Smooth muscle cell (in vitro differentiated cells): ENCODE data around the gene POFUT2. TPM values are rescaled to one million over a fixed set of nuclear protein-coding genes. Genes with fewer than 3 reads are reported as not detected.

Experiments
- DNase-seq: peaks from one replicate; lab custom pipeline; 2025; ENCODE audit not compliant: unreplicated experiment; lab: John Stamatoyannopoulos, UW
- H2AFZ ChIP-seq: fragments of 200-600 bp; sonication (generic); 2 replicates; pipeline ENCODE4 v1.6.0; 2016; ENCODE audit warnings: antibody characterized with exemption, low read depth, mild to moderate bottlenecking
- H3F3A ChIP-seq: fragments of 200-600 bp; sonication (generic); 2 replicates; pipeline ENCODE4 v1.6.0; 2017; ENCODE audit warnings: antibody characterized with exemption, low read depth
- H3K27ac ChIP-seq: fragments of 200-600 bp; sonication (generic); 2 replicates; pipeline ENCODE4 v1.5.1; 2016; ENCODE audit warnings: low read depth, mild to moderate bottlenecking
- H3K27me3 ChIP-seq: fragments of 200-600 bp; sonication (generic); 2 replicates; pipeline ENCODE4 v1.6.1; 2016; ENCODE audit warnings: low read depth, mild to moderate bottlenecking
- H3K36me3 ChIP-seq: fragments of 200-600 bp; sonication (generic); 2 replicates; pipeline ENCODE4 v1.5.1; 2016; ENCODE audit warnings: low read depth
- H3K4me1 ChIP-seq: fragments of 200-600 bp; sonication (generic); 2 replicates; pipeline ENCODE4 v1.5.1; 2016; ENCODE audit warnings: low read depth
- H3K4me2 ChIP-seq: fragments of 200-600 bp; sonication (generic); 2 replicates; pipeline ENCODE4 v1.6.0; 2016; ENCODE audit warnings: mild to moderate bottlenecking
- H3K4me3 ChIP-seq: fragments of 200-600 bp; sonication (generic); 2 replicates; pipeline ENCODE4 v1.5.1; 2016; ENCODE audit warnings: mild to moderate bottlenecking
- H3K79me2 ChIP-seq: fragments of 200-600 bp; sonication (generic); 2 replicates; pipeline ENCODE4 v1.6.0; 2016; ENCODE audit warnings: low read depth, mild to moderate bottlenecking
- H3K9ac ChIP-seq: fragments of 200-600 bp; sonication (generic); 2 replicates; pipeline ENCODE4 v1.6.0; 2016; ENCODE audit warnings: low read depth
- H3K9me3 ChIP-seq: fragments of 200-600 bp; sonication (generic); replicated peaks from 2 replicates; pipeline ENCODE4 v1.5.1; 2016; ENCODE audit warnings: low read depth
- H4K20me1 ChIP-seq: fragments of 200-600 bp; sonication (generic); 2 replicates; pipeline ENCODE4 v1.6.0; 2016; ENCODE audit warnings: low read depth
- WGBS: methylation state at CpG from one replicate; pipeline ENCODE4 v1.1.7; 2016; ENCODE audit warnings: low lambda C conversion rate; 5-methylcytosine and 5-hydroxymethylcytosine counted together
- polyA plus RNA-seq: library from polyadenylated mRNA; unstranded; fragments of >200 nt; fragmentation: Nextera tagmentation; extraction: Ambion mirVana; gene quantifications from 2 replicates; pipeline ENCODE4 v1.2.1, GENCODE V29; 2016
- total RNA-seq: library from RNA; depleted of rRNA; stranded (reverse); fragments of >200 nt; gene quantifications from 2 replicates; pipeline ENCODE4 v1.2.3, GENCODE V29; 2014
- TF ChIP-seq, protein P1 (sequence below): fragments of 200-600 bp; sonication (generic); IDR thresholded peaks from 2 replicates; pipeline ENCODE4 v1.5.1; 2017; ENCODE audit warnings: borderline replicate concordance, mild to moderate bottlenecking, antibody characterized with exemption; ENCODE audit not compliant: insufficient read depth, poor library complexity, severe bottlenecking

POFUT2 gene
- total and polyA plus RNA-seq, 2 experiments from 2014 or later, result 32.1 to 70.0 TPM

DNA sequence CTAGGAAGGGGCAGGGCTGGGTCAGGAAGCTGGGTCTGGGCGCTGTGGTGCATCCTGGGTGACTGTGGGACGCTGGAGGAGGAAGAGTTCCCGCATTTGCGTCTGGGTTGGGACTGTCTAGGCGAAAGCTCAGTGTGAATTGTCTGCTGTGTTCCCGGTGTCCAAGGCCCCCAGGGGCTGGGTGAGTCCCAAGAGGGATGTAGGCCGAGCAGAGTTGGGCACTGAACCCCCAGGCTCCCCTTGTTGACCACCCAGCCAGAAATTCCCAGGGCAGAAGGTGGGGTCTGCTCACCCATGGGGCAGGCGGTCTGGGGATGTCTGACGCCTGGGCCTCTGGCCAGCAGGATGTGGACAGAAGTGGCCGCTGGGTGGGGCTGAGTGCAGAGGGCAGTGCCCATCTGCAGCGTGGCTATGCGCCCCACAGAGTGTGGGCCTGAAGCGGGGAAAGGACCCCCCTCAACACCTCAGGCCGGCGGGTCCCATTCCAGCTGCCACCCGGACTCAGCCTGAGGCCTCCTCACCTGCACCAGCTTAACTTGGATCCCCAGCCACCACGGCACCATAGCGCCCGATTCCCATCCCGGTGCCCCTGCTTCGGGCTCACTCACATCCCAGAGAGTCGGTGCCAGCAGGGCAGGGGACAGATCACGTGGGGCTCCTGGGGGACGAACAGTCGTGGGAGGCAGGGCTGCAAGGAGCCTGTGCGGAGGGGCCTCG is 37.0 kb upstream of the POFUT2 start:
- no peaks in the 10 kb centered on the region for H3K36me3 ChIP-seq
- H3K79me2 ChIP-seq, result no peaks in the 10 kb centered on the region
- H3K27me3 ChIP-seq, result no peaks in the 10 kb centered on the region
- no peaks in the 10 kb centered on the region for H3F3A ChIP-seq
- H4K20me1 ChIP-seq, result no peaks in the 10 kb centered on the region
- H3K27ac ChIP-seq, result no peak overlapping the region
- H3K9me3 ChIP-seq, result no peaks in the 10 kb centered on the region
- no peak overlapping the region for H3K9ac ChIP-seq
- TF ChIP-seq, protein P1, sequence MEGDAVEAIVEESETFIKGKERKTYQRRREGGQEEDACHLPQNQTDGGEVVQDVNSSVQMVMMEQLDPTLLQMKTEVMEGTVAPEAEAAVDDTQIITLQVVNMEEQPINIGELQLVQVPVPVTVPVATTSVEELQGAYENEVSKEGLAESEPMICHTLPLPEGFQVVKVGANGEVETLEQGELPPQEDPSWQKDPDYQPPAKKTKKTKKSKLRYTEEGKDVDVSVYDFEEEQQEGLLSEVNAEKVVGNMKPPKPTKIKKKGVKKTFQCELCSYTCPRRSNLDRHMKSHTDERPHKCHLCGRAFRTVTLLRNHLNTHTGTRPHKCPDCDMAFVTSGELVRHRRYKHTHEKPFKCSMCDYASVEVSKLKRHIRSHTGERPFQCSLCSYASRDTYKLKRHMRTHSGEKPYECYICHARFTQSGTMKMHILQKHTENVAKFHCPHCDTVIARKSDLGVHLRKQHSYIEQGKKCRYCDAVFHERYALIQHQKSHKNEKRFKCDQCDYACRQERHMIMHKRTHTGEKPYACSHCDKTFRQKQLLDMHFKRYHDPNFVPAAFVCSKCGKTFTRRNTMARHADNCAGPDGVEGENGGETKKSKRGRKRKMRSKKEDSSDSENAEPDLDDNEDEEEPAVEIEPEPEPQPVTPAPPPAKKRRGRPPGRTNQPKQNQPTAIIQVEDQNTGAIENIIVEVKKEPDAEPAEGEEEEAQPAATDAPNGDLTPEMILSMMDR, result no peak
- H3K4me1 ChIP-seq, result peaks cover 22% of the 10 kb centered on the region
- H3K4me3 ChIP-seq, result no peak overlapping the region
- H2AFZ ChIP-seq, result no peak overlapping the region
- no peak for DNase-seq
- H3K4me2 ChIP-seq, result no peak overlapping the region
- 92% methylated on average over 24 of the region's 27 CpGs for WGBS

DNA sequence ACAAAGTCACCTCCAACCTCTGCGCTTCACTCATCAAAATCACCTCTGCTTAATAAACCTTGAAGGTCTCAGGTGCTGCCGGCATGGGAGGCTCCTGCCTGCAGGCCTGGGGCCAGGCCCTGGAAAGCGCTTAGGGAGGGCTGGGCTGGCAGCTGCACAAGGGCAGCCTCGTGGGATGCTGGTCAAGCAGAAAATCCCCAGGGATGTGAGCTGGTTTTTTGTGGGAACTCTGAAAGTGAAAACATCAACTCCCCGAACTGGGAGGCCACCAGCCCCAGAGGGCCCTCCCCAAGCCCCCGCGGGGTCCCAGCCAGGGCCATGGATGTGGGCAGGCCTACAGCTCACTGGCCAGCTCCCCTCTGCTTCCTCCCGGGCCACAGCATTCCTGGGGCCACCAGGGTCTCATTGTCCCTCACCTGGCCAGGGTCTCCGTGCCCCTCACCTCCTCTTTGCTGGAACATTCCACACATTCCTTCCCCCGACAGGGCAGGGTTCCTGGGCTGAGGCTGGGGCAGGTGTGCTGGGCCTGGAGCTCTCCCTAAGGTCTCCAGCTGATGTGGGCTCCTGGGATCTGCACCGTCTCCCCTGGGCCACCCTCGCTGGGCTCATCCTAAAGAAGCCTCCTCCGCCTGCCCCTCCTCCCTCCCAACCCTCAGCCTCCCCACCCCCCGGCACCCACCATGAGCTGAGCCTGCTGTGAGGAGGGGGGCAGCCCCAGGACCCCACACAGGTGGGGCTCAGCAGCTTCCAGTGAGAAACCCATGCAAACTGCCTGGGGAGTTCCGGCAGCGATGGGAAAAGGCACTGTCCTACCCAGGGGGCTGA is 36.0 kb upstream of the POFUT2 start:
- Histone ChIP-seq H3K4me2 (no peak overlapping the region), H3K27ac (no peak overlapping the region), H3K4me3 (no peak overlapping the region), H3K9ac (no peak overlapping the region), H3K4me1 (peaks cover 23% of the 10 kb centered on the region), H3K27me3 (no peaks in the 10 kb centered on the region), H2AFZ (no peak overlapping the region), H3K9me3 (no peaks in the 10 kb centered on the region), H3K79me2 (no peaks in the 10 kb centered on the region), H3F3A (no peaks in the 10 kb centered on the region), H4K20me1 (no peaks in the 10 kb centered on the region), H3K36me3 (no peaks in the 10 kb centered on the region)
- TF ChIP-seq, protein P1, result no peak
- DNase-seq, result no peak
- 73% methylated on average over 13 of the region's 16 CpGs for WGBS

DNA sequence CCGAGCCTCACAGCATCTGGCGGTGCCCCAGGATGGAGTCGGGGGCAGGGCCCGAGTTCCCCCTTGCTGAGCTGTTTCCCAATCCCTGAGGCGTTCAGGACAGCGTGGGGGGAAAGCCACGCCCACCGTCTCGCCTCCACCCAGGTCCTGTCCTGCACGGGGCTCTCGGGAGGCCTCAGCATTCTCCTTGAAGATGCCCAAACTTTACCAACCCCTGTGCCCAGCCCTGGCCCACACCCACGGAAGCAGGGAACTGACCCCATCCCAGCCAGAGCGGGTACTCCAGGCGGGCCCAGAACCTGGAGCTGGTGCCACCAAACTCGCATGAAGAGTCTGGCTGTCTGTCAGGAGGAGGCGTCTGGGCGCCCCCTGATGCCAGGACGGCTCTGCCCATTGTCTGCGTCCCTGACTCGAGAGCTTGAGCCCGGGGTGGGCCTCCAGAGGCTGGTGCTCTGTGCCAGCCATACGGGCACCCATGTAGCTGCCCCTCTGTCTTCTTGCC is 35.3 kb upstream of the POFUT2 start:
- H3K27me3 ChIP-seq, result no peaks in the 10 kb centered on the region
- TF ChIP-seq, protein P1, result no peak
- 82% methylated on average over 14 of the region's 22 CpGs for WGBS
- no peaks in the 10 kb centered on the region for H3F3A ChIP-seq
- H3K9ac ChIP-seq, result no peak overlapping the region
- no peaks in the 10 kb centered on the region for H3K9me3 ChIP-seq
- no peak overlapping the region for H2AFZ ChIP-seq
- H3K79me2 ChIP-seq, result no peaks in the 10 kb centered on the region
- peaks cover 23% of the 10 kb centered on the region for H3K4me1 ChIP-seq
- no peak overlapping the region for H3K27ac ChIP-seq
- no peaks in the 10 kb centered on the region for H3K36me3 ChIP-seq
- H4K20me1 ChIP-seq, result no peaks in the 10 kb centered on the region
- no peak for DNase-seq
- H3K4me3 ChIP-seq, result no peak overlapping the region
- no peak overlapping the region for H3K4me2 ChIP-seq
